ENCODE measurements around the gene ZNF335.

The ZNF335 gene

GRCh38 chr20:45983279-45983743 is 11.3 kb upstream of the ZNF335 start:
- no peak overlapping the region for H3K4me3 ChIP-seq (replicated peaks; ENCODE audit: insufficient read depth, low read length)
- no peak for DNase-seq (ENCODE audit: low read depth in 1 of 2, low spot score in 1 of 2)
- H3K27ac ChIP-seq (replicated peaks): no peak overlapping the region
- H3K27me3 ChIP-seq (ENCODE audit: insufficient read depth, poor library complexity, severe bottlenecking): peaks cover 2% of the 10 kb centered on the region
- TF ChIP-seq SPI1 (IDR thresholded peaks at IDR 0.05; ENCODE audit: borderline replicate concordance, low read depth): no peak
- no peak for TF ChIP-seq POLR2AphosphoS5 (IDR thresholded peaks at IDR 0.05; ENCODE audit: low read depth)
- no peak for TF ChIP-seq REST (IDR thresholded peaks at IDR 0.05; ENCODE audit: insufficient replicate concordance, low read depth)
- no peak for TF ChIP-seq GABPA (IDR thresholded peaks at IDR 0.05; ENCODE audit: low read depth)
- TF ChIP-seq CTCF (IDR thresholded peaks at IDR 0.05; ENCODE audit: insufficient read depth, low read length): no peak

- Histone ChIP-seq H3K27ac (replicated peaks) (no peak overlapping the region), H3K4me3 (replicated peaks; ENCODE audit: insufficient read depth, low read length) (no peak overlapping the region), H3K27me3 (ENCODE audit: insufficient read depth, poor library complexity, severe bottlenecking) (peaks cover 2% of the 10 kb centered on the region)
- TF ChIP-seq REST (IDR thresholded peaks at IDR 0.05; ENCODE audit: insufficient replicate concordance, low read depth) (no peak), CTCF (IDR thresholded peaks at IDR 0.05; ENCODE audit: insufficient read depth, low read length) (no peak), SPI1 (IDR thresholded peaks at IDR 0.05; ENCODE audit: borderline replicate concordance, low read depth) (no peak), GABPA (IDR thresholded peaks at IDR 0.05; ENCODE audit: low read depth) (no peak)
- DNase-seq (ENCODE audit: low read depth in 1 of 2, low spot score in 1 of 2): no peak
Measured at GRCh38 chr20:45981261-45981660, 9.3 kb upstream of the ZNF335 start.

GRCh38 chr20:45976086-45976485 is 4.1 kb upstream of the ZNF335 start:
- H3K27me3 ChIP-seq (ENCODE audit: insufficient read depth, poor library complexity, severe bottlenecking): peaks cover 2% of the 10 kb centered on the region
- no peak overlapping the region for H3K27ac ChIP-seq (replicated peaks)
- no peak overlapping the region for H3K4me3 ChIP-seq (replicated peaks; ENCODE audit: insufficient read depth, low read length)
- TF ChIP-seq CTCF (IDR thresholded peaks at IDR 0.05; ENCODE audit: insufficient read depth, low read length) (no peak), POLR2AphosphoS5 (IDR thresholded peaks at IDR 0.05; ENCODE audit: low read depth) (no peak), SPI1 (IDR thresholded peaks at IDR 0.05; ENCODE audit: borderline replicate concordance, low read depth) (no peak)
- no peak for DNase-seq (ENCODE audit: low read depth in 1 of 2, low spot score in 1 of 2)

- Histone ChIP-seq H3K27ac (replicated peaks) (no peak overlapping the region), H3K4me3 (replicated peaks; ENCODE audit: insufficient read depth, low read length) (no peak overlapping the region), H3K27me3 (ENCODE audit: insufficient read depth, poor library complexity, severe bottlenecking) (peaks cover 2% of the 10 kb centered on the region)
- TF ChIP-seq GABPA (IDR thresholded peaks at IDR 0.05; ENCODE audit: low read depth) (no peak), SPI1 (IDR thresholded peaks at IDR 0.05; ENCODE audit: borderline replicate concordance, low read depth) (no peak), POLR2AphosphoS5 (IDR thresholded peaks at IDR 0.05; ENCODE audit: low read depth) (no peak), REST (IDR thresholded peaks at IDR 0.05; ENCODE audit: insufficient replicate concordance, low read depth) (no peak), CTCF (IDR thresholded peaks at IDR 0.05; ENCODE audit: insufficient read depth, low read length) (no peak)
- no peak for DNase-seq (ENCODE audit: low read depth in 1 of 2, low spot score in 1 of 2)
Measured at GRCh38 chr20:45975686-45976085, 3.7 kb upstream of the ZNF335 start.
